GM12873 (cell line): ENCODE measurements around the gene CACNA1F.

Experiments used
- TF ChIP-seq, protein P1 (sequence below): IDR thresholded peaks from 2 replicates; pipeline ENCODE4 v1.5.1; 2012; ENCODE audit warnings: low read depth, mild to moderate bottlenecking, moderate library complexity, low read length, control low read depth; ENCODE audit not compliant: insufficient read depth; ENCODE audit errors: missing control alignments

CACNA1F gene

DNA sequence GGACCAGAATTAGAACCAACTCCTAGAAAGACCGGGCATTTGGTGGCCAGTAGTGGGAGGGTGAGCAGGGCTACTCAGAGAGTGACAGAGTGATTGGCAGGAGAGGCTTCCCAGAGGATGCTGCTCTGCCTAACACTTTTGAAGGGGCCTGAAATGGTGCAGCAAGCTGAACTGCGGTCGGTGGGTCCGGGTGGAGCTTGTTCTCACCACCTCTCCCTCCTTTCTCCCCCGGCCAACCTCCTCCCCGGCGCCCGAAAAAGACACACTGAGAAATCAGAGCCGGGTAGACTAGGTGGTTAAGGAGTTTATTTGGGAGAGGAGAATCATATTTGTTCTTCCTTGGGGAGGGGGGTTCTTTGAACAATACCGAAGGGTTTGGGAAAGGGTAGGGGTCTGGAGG lies 45.6 kb downstream of the CACNA1F start:
- TF ChIP-seq, protein P1, sequence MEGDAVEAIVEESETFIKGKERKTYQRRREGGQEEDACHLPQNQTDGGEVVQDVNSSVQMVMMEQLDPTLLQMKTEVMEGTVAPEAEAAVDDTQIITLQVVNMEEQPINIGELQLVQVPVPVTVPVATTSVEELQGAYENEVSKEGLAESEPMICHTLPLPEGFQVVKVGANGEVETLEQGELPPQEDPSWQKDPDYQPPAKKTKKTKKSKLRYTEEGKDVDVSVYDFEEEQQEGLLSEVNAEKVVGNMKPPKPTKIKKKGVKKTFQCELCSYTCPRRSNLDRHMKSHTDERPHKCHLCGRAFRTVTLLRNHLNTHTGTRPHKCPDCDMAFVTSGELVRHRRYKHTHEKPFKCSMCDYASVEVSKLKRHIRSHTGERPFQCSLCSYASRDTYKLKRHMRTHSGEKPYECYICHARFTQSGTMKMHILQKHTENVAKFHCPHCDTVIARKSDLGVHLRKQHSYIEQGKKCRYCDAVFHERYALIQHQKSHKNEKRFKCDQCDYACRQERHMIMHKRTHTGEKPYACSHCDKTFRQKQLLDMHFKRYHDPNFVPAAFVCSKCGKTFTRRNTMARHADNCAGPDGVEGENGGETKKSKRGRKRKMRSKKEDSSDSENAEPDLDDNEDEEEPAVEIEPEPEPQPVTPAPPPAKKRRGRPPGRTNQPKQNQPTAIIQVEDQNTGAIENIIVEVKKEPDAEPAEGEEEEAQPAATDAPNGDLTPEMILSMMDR, result no peak

DNA sequence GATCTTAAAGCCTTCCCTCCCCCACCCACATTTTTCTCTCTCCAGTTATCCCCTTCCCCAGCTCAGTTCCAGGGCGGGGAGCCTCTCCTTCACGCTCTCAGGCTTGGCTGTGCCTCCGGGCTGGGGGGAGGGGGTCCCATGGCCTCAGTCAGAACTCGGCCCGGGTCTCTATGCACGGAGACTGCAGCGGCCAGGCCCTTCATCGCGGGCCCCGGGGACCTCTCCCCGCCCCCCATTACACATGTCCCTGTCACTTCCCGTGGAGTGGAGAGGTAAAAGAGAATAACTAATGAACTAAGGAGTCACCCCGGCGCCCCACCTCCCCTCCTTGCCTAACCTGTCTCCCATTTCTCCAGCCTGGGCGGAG lies 46.1 kb downstream of the CACNA1F start:
- TF ChIP-seq, protein P1, result no peak

DNA sequence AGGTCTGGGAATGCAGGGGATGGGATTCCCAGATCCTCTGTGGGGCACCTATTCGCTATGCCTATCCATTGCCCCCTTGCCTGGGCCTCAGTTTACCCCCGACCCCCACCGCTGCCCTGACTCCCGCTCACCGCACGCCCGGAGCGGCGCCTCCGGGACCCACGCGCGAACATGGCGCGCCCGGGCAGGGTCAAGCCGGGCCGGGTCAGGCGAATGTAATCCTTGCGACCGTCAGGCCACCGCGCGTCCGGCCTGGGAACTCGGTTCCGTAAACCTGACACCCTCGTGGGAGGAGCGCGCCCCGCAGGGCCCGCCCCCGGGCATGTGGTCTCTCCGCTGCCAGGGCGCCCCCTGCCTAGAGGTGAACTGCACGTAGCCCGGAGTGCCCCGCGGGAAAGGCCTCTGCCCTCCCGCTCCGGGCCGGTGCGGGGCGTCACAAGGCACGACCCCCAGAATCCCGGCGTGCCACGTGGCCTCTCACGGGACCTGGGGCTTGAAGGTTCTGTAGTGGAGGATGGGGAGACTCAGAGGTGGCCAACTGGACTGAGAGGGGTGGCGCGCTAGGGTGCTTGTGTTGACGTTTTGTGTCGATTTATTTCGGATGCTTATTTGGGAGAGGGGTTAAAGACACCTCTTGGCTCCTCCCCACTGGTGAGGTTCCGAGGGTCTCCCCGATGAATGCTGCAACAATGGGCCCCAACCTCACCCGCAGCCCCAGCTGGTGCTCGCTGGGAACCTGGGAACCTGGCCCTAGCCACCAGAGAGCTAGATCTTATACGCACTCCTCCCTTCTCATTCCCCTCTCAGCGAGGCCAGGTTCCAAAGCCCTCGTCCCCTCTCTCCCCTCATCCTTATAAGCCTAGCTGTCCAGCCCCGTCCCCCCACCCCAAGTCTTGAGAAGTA lies 46.8 kb downstream of the CACNA1F start, which contains the start of gene PRICKLE3:
Gene PRICKLE3, minus strand, starts transcription at position 249 of the 903 bp plus-strand sequence. Its CDS starts 76 bp downstream, at position 173.
- TF ChIP-seq, protein P1, result peak; percentile 41

DNA sequence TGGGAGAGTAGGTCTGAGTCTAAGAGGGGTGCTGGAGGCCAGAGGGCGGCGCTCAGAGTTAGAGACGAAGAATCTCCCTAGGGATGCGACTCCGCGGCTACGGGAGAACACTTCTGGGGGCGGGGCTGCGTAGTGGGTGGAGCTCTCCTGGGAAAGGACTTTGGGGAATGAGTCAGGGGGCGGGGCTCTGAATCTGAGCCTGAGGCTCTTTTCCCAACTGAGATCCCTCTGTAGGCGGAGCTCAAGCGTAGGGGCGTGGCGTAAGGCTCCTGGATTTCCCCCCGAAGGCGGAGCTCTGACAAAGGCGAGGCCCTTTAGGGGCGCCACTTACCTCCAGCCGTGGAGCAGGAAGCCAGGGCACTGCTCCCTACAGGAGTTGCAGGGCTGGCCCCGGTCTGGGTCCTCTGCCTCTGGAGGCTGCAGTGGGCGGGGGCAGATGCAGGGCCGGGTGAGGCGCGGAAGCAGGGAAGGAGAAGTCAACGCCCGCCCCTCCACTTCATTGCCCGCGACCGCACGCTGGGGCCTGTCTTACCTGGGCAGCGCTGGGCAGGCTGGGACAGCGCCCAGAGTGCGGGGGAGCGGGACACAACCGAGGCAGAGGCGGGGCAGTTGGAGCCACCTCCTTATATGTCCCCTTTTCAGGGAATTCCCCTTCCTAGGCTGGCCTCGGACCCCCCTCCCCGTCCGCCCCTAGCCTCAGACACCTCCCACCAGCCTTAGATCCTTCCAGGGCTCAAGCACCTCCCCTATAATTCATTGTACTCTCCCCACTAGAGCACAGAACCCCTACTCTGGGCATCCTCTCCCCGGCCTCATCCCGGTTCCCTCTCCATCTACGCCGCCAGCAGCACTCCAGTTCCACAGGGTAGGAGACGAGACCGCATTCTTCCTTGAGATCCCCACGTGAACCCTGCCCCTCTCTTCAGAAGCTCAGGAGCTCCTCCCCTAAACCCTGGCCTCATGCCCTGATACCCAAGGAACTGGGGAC lies 48.6 kb downstream of the CACNA1F start:
- TF ChIP-seq, protein P1, result no peak

DNA sequence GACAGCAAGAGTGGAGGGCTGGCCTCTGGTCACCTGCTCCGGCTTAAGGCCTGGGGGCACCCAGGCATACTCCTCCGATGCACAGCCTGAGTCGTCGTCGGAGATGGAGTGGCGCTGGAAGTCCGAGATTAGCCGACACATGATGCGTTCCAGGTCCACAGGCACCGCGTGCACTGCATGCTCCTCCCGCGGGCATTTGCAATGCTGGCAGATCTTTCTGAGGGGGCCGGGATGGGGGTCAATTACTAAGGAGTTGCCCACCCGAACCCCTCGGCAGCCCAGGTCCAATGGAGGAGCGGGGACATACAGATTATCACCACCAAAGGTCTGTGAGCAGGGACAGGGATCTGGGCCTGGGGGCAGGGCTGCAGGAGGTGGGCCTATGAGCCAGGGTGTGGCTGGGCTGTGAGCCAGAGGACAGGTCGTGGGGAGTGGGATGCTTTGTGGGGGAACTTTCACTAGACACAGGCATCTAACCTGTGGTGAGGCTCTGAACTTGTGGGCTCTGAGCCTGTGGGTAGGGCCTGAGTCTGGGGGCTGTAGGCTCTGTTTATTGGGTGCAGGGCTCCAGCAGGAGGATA lies 49.3 kb downstream of the CACNA1F start:
- TF ChIP-seq, protein P1, result no peak

DNA sequence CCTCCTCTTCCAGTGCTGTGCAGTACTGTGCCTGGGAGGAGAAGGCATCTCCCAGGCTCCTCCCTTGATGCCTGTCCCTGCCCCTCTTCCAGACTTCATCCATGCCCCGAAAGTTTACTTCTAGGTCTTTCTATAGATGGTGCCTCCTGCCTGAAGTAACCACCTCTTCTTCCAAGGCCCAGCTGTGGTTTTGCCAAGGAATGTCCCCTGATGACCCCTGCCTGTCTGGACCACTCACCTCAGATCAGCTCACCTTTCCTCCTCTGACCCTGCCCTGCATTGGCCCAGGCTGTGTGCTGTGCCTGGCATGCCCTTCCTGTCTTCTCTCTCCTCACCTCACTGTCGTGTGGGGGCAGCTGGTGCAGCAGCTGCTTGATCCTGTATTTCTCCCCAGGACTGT lies 53.8 kb downstream of the CACNA1F start:
- TF ChIP-seq, protein P1, result no peak

DNA sequence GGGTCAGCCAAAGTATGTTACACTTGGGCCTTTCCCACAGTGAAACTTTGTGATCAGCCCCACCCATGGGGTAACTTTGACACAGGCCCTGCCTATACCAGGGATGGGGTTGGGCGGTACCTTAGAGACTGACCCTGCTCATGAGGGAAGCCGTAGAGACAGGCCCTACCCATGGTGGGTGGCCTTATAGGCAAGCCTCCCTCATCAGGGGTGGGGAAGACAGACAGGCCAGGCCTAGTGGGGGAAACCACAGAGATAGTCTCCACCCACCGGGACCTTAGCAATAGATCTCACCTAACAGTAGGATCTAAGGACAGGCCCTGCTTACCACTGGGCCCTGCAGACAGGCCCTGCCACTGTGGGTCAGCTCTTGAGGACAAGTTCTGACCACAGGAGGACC lies 54.6 kb downstream of the CACNA1F start:
- TF ChIP-seq, protein P1, result no peak
